H9 (cell line): ENCODE measurements around the gene GNA12. TPM values are rescaled to one million over a fixed set of nuclear protein-coding genes. Genes with fewer than 3 reads are reported as not detected.

Experiments
- DNase-seq: peaks from one replicate; pipeline ENCODE4 v3.0.0-alpha.2; 2017
- H2AFZ ChIP-seq: one replicate; pipeline ENCODE4 v1.6.1; 2013; ENCODE audit warnings: mild to moderate bottlenecking, low read length, control low read depth, moderate library complexity
- H2AK5ac ChIP-seq: 2 replicates; pipeline ENCODE4 v1.6.1; 2013; ENCODE audit warnings: low read length, control low read depth, mixed read lengths; ENCODE audit not compliant: insufficient read length
- H2BK120ac ChIP-seq: one replicate; pipeline ENCODE4 v1.6.1; 2013; ENCODE audit warnings: low read depth, mild to moderate bottlenecking, low read length, control low read depth, inconsistent platforms; ENCODE audit not compliant: poor library complexity, severe bottlenecking
- H2BK12ac ChIP-seq: 2 replicates; pipeline ENCODE4 v1.6.1; 2013; ENCODE audit warnings: low read length, control low read depth, mixed read lengths, low read depth; ENCODE audit not compliant: insufficient read length
- H2BK15ac ChIP-seq: 2 replicates; pipeline ENCODE4 v1.6.1; 2013; ENCODE audit warnings: low read depth, low read length, control low read depth
- H2BK20ac ChIP-seq: one replicate; pipeline ENCODE4 v1.6.1; 2013; ENCODE audit warnings: low read depth, mild to moderate bottlenecking, low read length, control low read depth, inconsistent platforms; ENCODE audit not compliant: poor library complexity, severe bottlenecking
- H2BK5ac ChIP-seq: 2 replicates; pipeline ENCODE4 v1.6.1; 2013; ENCODE audit warnings: low read length, control low read depth, mixed read lengths; ENCODE audit not compliant: insufficient read length
- H3K14ac ChIP-seq: 2 replicates; pipeline ENCODE4 v1.6.1; 2013; ENCODE audit warnings: low read length, control low read depth; ENCODE audit not compliant: insufficient read depth
- H3K18ac ChIP-seq: 2 replicates; pipeline ENCODE4 v1.6.1; 2013; ENCODE audit warnings: low read depth, mild to moderate bottlenecking, mixed read lengths, low read length, control low read depth; ENCODE audit not compliant: insufficient read length
- H3K23ac ChIP-seq: 2 replicates; pipeline ENCODE4 v1.6.1; 2013; ENCODE audit warnings: low read length, control low read depth, mixed read lengths, low read depth; ENCODE audit not compliant: insufficient read length
- H3K23me2 ChIP-seq: 2 replicates; pipeline ENCODE4 v1.6.1; 2013; ENCODE audit warnings: low read depth, mild to moderate bottlenecking, mixed read lengths, low read length, control low read depth; ENCODE audit not compliant: insufficient read length, poor library complexity, severe bottlenecking
- H3K27ac ChIP-seq: 2 replicates; pipeline ENCODE4 v1.5.1; 2013; ENCODE audit warnings: low read length, control low read depth, mixed read lengths, low read depth; ENCODE audit not compliant: insufficient read length
- H3K27me3 ChIP-seq: 2 replicates; pipeline ENCODE4 v1.6.1; 2013; ENCODE audit warnings: low read length, control low read depth, inconsistent platforms; ENCODE audit not compliant: insufficient read depth
- H3K4ac ChIP-seq: 2 replicates; pipeline ENCODE4 v1.6.1; 2013; ENCODE audit warnings: low read depth, mild to moderate bottlenecking, control low read depth, inconsistent platforms, low read length, moderate library complexity
- H3K4me1 ChIP-seq: 2 replicates; pipeline ENCODE4 v1.6.1; 2013; ENCODE audit warnings: low read length, control low read depth, inconsistent platforms; ENCODE audit not compliant: insufficient read depth
- H3K4me2 ChIP-seq: 2 replicates; pipeline ENCODE4 v1.6.1; 2013; ENCODE audit warnings: low read length, control low read depth, mixed read lengths; ENCODE audit not compliant: insufficient read length, insufficient read depth
- H3K56ac ChIP-seq: 2 replicates; pipeline ENCODE4 v1.6.1; 2013; ENCODE audit warnings: low read depth, mild to moderate bottlenecking, mixed read lengths, low read length, control low read depth; ENCODE audit not compliant: insufficient read length
- H3K79me1 ChIP-seq: 2 replicates; pipeline ENCODE4 v1.6.1; 2013; ENCODE audit warnings: low read depth, mild to moderate bottlenecking, moderate library complexity, low read length, control low read depth, inconsistent platforms; ENCODE audit not compliant: insufficient read depth, poor library complexity, severe bottlenecking
- H3K79me2 ChIP-seq: 2 replicates; pipeline ENCODE4 v1.6.1; 2013; ENCODE audit warnings: low read length, control low read depth, inconsistent platforms; ENCODE audit not compliant: insufficient read depth
- H3K9ac ChIP-seq: 2 replicates; pipeline ENCODE4 v1.6.1; 2013; ENCODE audit warnings: low read length, control low read depth, mixed read lengths; ENCODE audit not compliant: insufficient read length; ENCODE audit errors: extremely low read depth
- H3K9me3 ChIP-seq: one replicate; pipeline ENCODE4 v1.6.1; 2013; ENCODE audit warnings: low read depth, low read length, inconsistent platforms; ENCODE audit not compliant: control insufficient read depth
- H3T11ph ChIP-seq: one replicate; pipeline ENCODE4 v1.6.1; 2013; ENCODE audit warnings: mild to moderate bottlenecking, low read length, control low read depth, inconsistent platforms
- H4K20me1 ChIP-seq: one replicate; pipeline ENCODE4 v1.6.1; 2013; ENCODE audit not compliant: control insufficient read depth, insufficient read length, insufficient read depth
- H4K5ac ChIP-seq: 2 replicates; pipeline ENCODE4 v1.6.1; 2013; ENCODE audit warnings: low read depth, mild to moderate bottlenecking, mixed read lengths, low read length, control low read depth; ENCODE audit not compliant: insufficient read length
- H4K8ac ChIP-seq: replicated peaks from 2 replicates; pipeline ENCODE4 v1.6.1; 2013; ENCODE audit warnings: low read length, control low read depth, mixed read lengths, low read depth; ENCODE audit not compliant: insufficient read length
- H4K91ac ChIP-seq: 2 replicates; pipeline ENCODE4 v1.6.1; 2013; ENCODE audit warnings: low read depth, mild to moderate bottlenecking, moderate library complexity, mixed read lengths, low read length, control low read depth; ENCODE audit not compliant: insufficient read length
- H3K27ac Mint-ChIP-seq, 3 experiments: 2 replicates in 2 of 3; 3 replicates in 1 of 3; pipeline ENCODE4 v1.8.0; 2020 to 2021; ENCODE audit warnings: mixed read lengths in 3 of 3, mild to moderate bottlenecking in 1 of 3, moderate library complexity in 1 of 3
- H3K27me3 Mint-ChIP-seq: 2 replicates; pipeline ENCODE4 v1.8.0; 2021; ENCODE audit warnings: low read depth, mild to moderate bottlenecking, moderate library complexity, mixed read lengths
- H3K36me3 Mint-ChIP-seq, 3 experiments: 2 replicates in 2 of 3; 3 replicates in 1 of 3; pipeline ENCODE4 v1.8.0; 2020 to 2021; ENCODE audit warnings: low read depth in 3 of 3, mixed read lengths in 3 of 3; ENCODE audit not compliant: insufficient read depth in 1 of 3
- H3K4me1 Mint-ChIP-seq, 2 experiments: 2 replicates each; pipeline ENCODE4 v1.8.0; 2020; ENCODE audit warnings: mixed read lengths in 2 of 2
- H3K4me3 Mint-ChIP-seq, 2 experiments: 2 replicates in 1 of 2; 3 replicates in 1 of 2; pipeline ENCODE4 v1.8.0; 2020 to 2021; ENCODE audit warnings: mild to moderate bottlenecking in 2 of 2, mixed read lengths in 2 of 2, moderate library complexity in 1 of 2
- H3K9me3 Mint-ChIP-seq, 2 experiments: 2 replicates in 1 of 2; 3 replicates in 1 of 2; pipeline ENCODE4 v1.8.0; 2020; ENCODE audit warnings: mild to moderate bottlenecking in 2 of 2, mixed read lengths in 2 of 2, moderate library complexity in 1 of 2
- WGBS: extraction: QIAGEN DNeasy Blood & Tissue Kit; methylation state at CpG from one replicate; pipeline ENCODE4 v1.1.7; 2013; ENCODE audit warnings: missing lambda C conversion rate, low lambda C conversion rate, mixed read lengths; ENCODE audit not compliant: insufficient read length; ENCODE audit errors: extremely low coverage; 5-methylcytosine and 5-hydroxymethylcytosine counted together
- total RNA-seq: library from RNA; stranded (reverse); gene quantifications from 2 replicates; pipeline ENCODE4 v1.2.1, GENCODE V29; 2021
- TF ChIP-seq, protein P1 (sequence below): fragments of 200-600 bp; sonication (generic); conservative IDR thresholded peaks from 3 replicates; pipeline ENCODE4 v1.8.0; 2021; ENCODE audit warnings: antibody characterized with exemption, mild to moderate bottlenecking

GNA12 gene
- total RNA-seq, 1 experiment from 2014 or later: 60.2 TPM

DNA sequence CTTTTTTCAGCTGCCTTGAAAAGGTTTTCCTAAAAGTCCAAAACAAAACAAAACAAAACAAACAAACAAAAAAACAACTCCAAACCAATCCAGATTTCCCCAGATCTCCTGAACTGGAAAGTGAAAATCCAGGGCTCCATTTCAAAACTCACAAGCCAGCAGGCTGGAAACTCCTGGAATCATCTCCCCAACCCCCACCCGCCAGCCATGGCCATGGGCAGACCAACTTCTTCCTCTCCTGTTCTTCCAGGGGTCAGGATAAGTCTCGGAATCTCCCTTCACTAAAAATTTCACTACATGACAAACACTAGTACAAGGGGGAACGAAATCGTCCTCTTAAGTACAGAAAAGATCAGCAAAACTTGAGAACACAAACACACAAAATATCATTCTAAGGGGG is 40.4 kb downstream of the GNA12 start:
- Histone ChIP-seq H3K56ac (no peak overlapping the region), H3K79me1 (peaks cover 5% of the 10 kb centered on the region), H4K5ac (no peak overlapping the region), H2BK12ac (no peak overlapping the region), H3K9ac (no peak overlapping the region), H2BK120ac (no peak overlapping the region), H3K9me3 (no peaks in the 10 kb centered on the region), H3K4me2 (no peak overlapping the region), H4K8ac (no peak overlapping the region), H2BK20ac (no peak overlapping the region), H3K23me2 (peaks cover 3% of the 10 kb centered on the region), H2AFZ (no peak overlapping the region), H3K4me1 (peaks cover 36% of the 10 kb centered on the region; the same call in 1 of the 2 replicates), H3K27me3 (no peaks in the 10 kb centered on the region), H3K18ac (no peak overlapping the region), H2AK5ac (no peak overlapping the region), H3K4ac (no peak overlapping the region), H4K20me1 (no peaks in the 10 kb centered on the region), H3K27ac (peak overlapping the region; percentile 51), H2BK15ac (no peak overlapping the region), H3K14ac (no peak overlapping the region), H3T11ph (no peak overlapping the region), H3K23ac (no peak overlapping the region), H2BK5ac (no peak overlapping the region), H3K79me2 (peaks cover 47% of the 10 kb centered on the region; the same call in 1 of the 2 replicates), H4K91ac (no peak overlapping the region)
- H3K9me3 Mint-ChIP-seq: no peaks in the 10 kb centered on the region; a peak in 1 of 5 replicates
- H3K4me1 Mint-ChIP-seq: peaks cover 70 to 74% of the 10 kb centered on the region in 2 experiments
- peak overlapping the region in 2 of 3 experiments; percentile 19 to 85; a peak in 3 of 7 replicates for H3K27ac Mint-ChIP-seq
- WGBS: no CpG with 5 or more reads among the region's 4 CpGs
- DNase-seq: no peak
- H3K27me3 Mint-ChIP-seq: no peaks in the 10 kb centered on the region
- peak overlapping the region in 1 of 2 experiments; percentile 37; a peak in 2 of 5 replicates for H3K4me3 Mint-ChIP-seq
- H3K36me3 Mint-ChIP-seq: no peaks in the 10 kb centered on the region
- TF ChIP-seq, protein P1, sequence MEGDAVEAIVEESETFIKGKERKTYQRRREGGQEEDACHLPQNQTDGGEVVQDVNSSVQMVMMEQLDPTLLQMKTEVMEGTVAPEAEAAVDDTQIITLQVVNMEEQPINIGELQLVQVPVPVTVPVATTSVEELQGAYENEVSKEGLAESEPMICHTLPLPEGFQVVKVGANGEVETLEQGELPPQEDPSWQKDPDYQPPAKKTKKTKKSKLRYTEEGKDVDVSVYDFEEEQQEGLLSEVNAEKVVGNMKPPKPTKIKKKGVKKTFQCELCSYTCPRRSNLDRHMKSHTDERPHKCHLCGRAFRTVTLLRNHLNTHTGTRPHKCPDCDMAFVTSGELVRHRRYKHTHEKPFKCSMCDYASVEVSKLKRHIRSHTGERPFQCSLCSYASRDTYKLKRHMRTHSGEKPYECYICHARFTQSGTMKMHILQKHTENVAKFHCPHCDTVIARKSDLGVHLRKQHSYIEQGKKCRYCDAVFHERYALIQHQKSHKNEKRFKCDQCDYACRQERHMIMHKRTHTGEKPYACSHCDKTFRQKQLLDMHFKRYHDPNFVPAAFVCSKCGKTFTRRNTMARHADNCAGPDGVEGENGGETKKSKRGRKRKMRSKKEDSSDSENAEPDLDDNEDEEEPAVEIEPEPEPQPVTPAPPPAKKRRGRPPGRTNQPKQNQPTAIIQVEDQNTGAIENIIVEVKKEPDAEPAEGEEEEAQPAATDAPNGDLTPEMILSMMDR: no peak
